ENCODE results near the gene SAP30L. TPM values are rescaled to one million over a fixed set of nuclear protein-coding genes. Genes with fewer than 3 reads are reported as not detected.

SAP30L gene
- total and polyA plus RNA-seq, 3 experiments from 2014 or later = 35.1 to 37.9 (median 37.9) TPM

GRCh38 chr5:154474396-154475334 is 28.9 kb downstream of the SAP30L start:
- Histone ChIP-seq H3K36me3 (ENCODE audit: insufficient read depth, low read length) (no peaks in the 10 kb centered on the region), H3K4me3 (ENCODE audit: low read length) (peak overlapping the region; percentile 4), H3K27me3 (ENCODE audit: insufficient read depth, low read length, poor library complexity, severe bottlenecking) (peaks cover 84% of the 10 kb centered on the region), H3K9me3 (ENCODE audit: low read length) (no peaks in the 10 kb centered on the region), H3K4me1 (ENCODE audit: insufficient read depth, low read length) (peaks cover 52% of the 10 kb centered on the region), H3K27ac (ENCODE audit: low read depth, low read length) (no peak overlapping the region)
- peaks cover 0 to 2% (median 0%) of the 10 kb centered on the region in 5 donors for H3K9me3 Mint-ChIP-seq
- peak overlapping the region in 2 of 8 donors; percentile 5 to 37 for H3K27ac Mint-ChIP-seq
- H3K36me3 Mint-ChIP-seq = no peaks in the 10 kb centered on the region
- peaks cover 84 to 88% of the 10 kb centered on the region in 2 donors for H3K27me3 Mint-ChIP-seq
- no peak for DNase-seq
- H3K4me3 Mint-ChIP-seq = peak overlapping the region; percentile 46 to 78 (median 58)
- peaks cover 56 to 74% (median 58%) of the 10 kb centered on the region in 3 donors for H3K4me1 Mint-ChIP-seq
- CTCF ChIA-PET = interaction anchor here (1.1 to 1.7 kb wide), 2 partner anchors 9 to 11 kb away, joined by 3 to 6 read pairs; no protein-coding TSS in a partner anchor
- POLR2A ChIA-PET = no interaction called here

- H3K9me3 Mint-ChIP-seq = peaks cover 0 to 2% (median 0%) of the 10 kb centered on the region in 5 donors
- H3K4me1 ChIP-seq (ENCODE audit: insufficient read depth, low read length) = peaks cover 52% of the 10 kb centered on the region
- ChIA-PET CTCF (interaction anchor here (1.2 to 1.7 kb wide), 2 partner anchors 9 to 10 kb away, joined by 3 to 4 read pairs; no protein-coding TSS in a partner anchor), POLR2A (no interaction called here)
- no peaks in the 10 kb centered on the region for H3K9me3 ChIP-seq (ENCODE audit: low read length)
- peaks cover 87 to 90% of the 10 kb centered on the region in 2 donors for H3K27me3 Mint-ChIP-seq
- peak overlapping the region; percentile 31 to 67 (median 56) for H3K4me3 Mint-ChIP-seq
- H3K36me3 Mint-ChIP-seq = no peaks in the 10 kb centered on the region
- H3K36me3 ChIP-seq (ENCODE audit: insufficient read depth, low read length) = no peaks in the 10 kb centered on the region
- H3K4me3 ChIP-seq (ENCODE audit: low read length) = no peak overlapping the region
- H3K4me1 Mint-ChIP-seq = peaks cover 57 to 78% (median 65%) of the 10 kb centered on the region in 3 donors
- H3K27ac Mint-ChIP-seq = peak overlapping the region in 1 of 8 donors; percentile 47
- H3K27me3 ChIP-seq (ENCODE audit: insufficient read depth, low read length, poor library complexity, severe bottlenecking) = peaks cover 91% of the 10 kb centered on the region
- DNase-seq = no peak
- no peak overlapping the region for H3K27ac ChIP-seq (ENCODE audit: low read depth, low read length)
Measured at GRCh38 chr5:154475591-154476353, 30.0 kb downstream of the SAP30L start.

- Histone ChIP-seq H3K27me3 (ENCODE audit: insufficient read depth, low read length, poor library complexity, severe bottlenecking) (peaks cover 90% of the 10 kb centered on the region), H3K4me1 (ENCODE audit: insufficient read depth, low read length) (peaks cover 52% of the 10 kb centered on the region), H3K4me3 (ENCODE audit: low read length) (no peak overlapping the region), H3K27ac (ENCODE audit: low read depth, low read length) (no peak overlapping the region), H3K36me3 (ENCODE audit: insufficient read depth, low read length) (no peaks in the 10 kb centered on the region), H3K9me3 (ENCODE audit: low read length) (no peaks in the 10 kb centered on the region)
- H3K4me3 Mint-ChIP-seq = peak overlapping the region; percentile 28 to 70 (median 62)
- CTCF ChIA-PET = interaction anchor here (1.2 to 1.7 kb wide), 2 partner anchors 10 kb away, joined by 3 to 4 read pairs; no protein-coding TSS in a partner anchor
- DNase-seq = no peak
- POLR2A ChIA-PET = no interaction called here
- H3K27ac Mint-ChIP-seq = peak overlapping the region in 2 of 8 donors; percentile 17 to 24
- H3K27me3 Mint-ChIP-seq = peaks cover 87 to 90% of the 10 kb centered on the region in 2 donors
- peaks cover 53 to 70% (median 60%) of the 10 kb centered on the region in 3 donors for H3K4me1 Mint-ChIP-seq
- H3K9me3 Mint-ChIP-seq = peaks cover 0 to 2% (median 0%) of the 10 kb centered on the region in 5 donors
- H3K36me3 Mint-ChIP-seq = no peaks in the 10 kb centered on the region
Measured at GRCh38 chr5:154476354-154477205, 30.8 kb downstream of the SAP30L start.

- ChIA-PET CTCF (interaction anchor here (1.7 kb wide), 1 partner anchor 9 kb away, joined by 3 read pairs; no protein-coding TSS in a partner anchor), POLR2A (no interaction called here)
- Histone ChIP-seq H3K4me1 (ENCODE audit: insufficient read depth, low read length) (peaks cover 52% of the 10 kb centered on the region), H3K36me3 (ENCODE audit: insufficient read depth, low read length) (no peaks in the 10 kb centered on the region), H3K27ac (ENCODE audit: low read depth, low read length) (no peak overlapping the region), H3K9me3 (ENCODE audit: low read length) (no peaks in the 10 kb centered on the region), H3K4me3 (ENCODE audit: low read length) (peak overlapping the region; percentile 14), H3K27me3 (ENCODE audit: insufficient read depth, low read length, poor library complexity, severe bottlenecking) (peaks cover 89% of the 10 kb centered on the region)
- Mint-ChIP-seq H3K4me1 (peaks cover 53 to 71% (median 59%) of the 10 kb centered on the region in 3 donors), H3K36me3 (no peaks in the 10 kb centered on the region), H3K9me3 (peaks cover 0 to 2% (median 0%) of the 10 kb centered on the region in 5 donors), H3K27me3 (peaks cover 87 to 91% of the 10 kb centered on the region in 2 donors), H3K27ac (peak overlapping the region in 3 of 8 donors; percentile 9 to 34 (median 17)), H3K4me3 (peak overlapping the region; percentile 28 to 73 (median 62))
- DNase-seq = no peak
Measured at GRCh38 chr5:154477382-154478223, 31.8 kb downstream of the SAP30L start.

- Mint-ChIP-seq H3K9me3 (peaks cover 0 to 2% (median 0%) of the 10 kb centered on the region in 5 donors), H3K4me3 (peak within 1 kb of the TSS; percentile 28 to 78 (median 67)), H3K27ac (peak within 1 kb of the TSS in 3 of 8 donors; percentile 9 to 34 (median 17)), H3K36me3 (no peaks in the 10 kb centered on the region), H3K4me1 (peaks cover 53 to 71% (median 62%) of the 10 kb centered on the region in 3 donors), H3K27me3 (peaks cover 87 to 91% of the 10 kb centered on the region in 2 donors)
- H3K36me3 ChIP-seq (ENCODE audit: insufficient read depth, low read length) = no peaks in the 10 kb centered on the region
- peaks cover 89% of the 10 kb centered on the region for H3K27me3 ChIP-seq (ENCODE audit: insufficient read depth, low read length, poor library complexity, severe bottlenecking)
- DNase-seq = no peak
- H3K9me3 ChIP-seq (ENCODE audit: low read length) = no peaks in the 10 kb centered on the region
- peaks cover 46% of the 10 kb centered on the region for H3K4me1 ChIP-seq (ENCODE audit: insufficient read depth, low read length)
- ChIA-PET POLR2A (no interaction called here), CTCF (interaction anchor here (1.9 kb wide), 1 partner anchor 10 kb away, joined by 7 read pairs; no protein-coding TSS in a partner anchor)
- H3K4me3 ChIP-seq (ENCODE audit: low read length) = peak within 1 kb of the TSS; percentile 14
- H3K27ac ChIP-seq (ENCODE audit: low read depth, low read length) = no peak within 1 kb of the TSS
Measured at GRCh38 chr5:154478224-154478565, 32.4 kb downstream of the SAP30L start, which contains the start of gene HAND1. Gene HAND1, minus strand, starts transcription at chr5:154478227. Its CDS starts 219 bp downstream, at chr5:154478008.

GRCh38 chr5:154478752-154479159 is 33.0 kb downstream of the SAP30L start:
- Mint-ChIP-seq H3K4me3 (peak overlapping the region in 4 of 7 donors; percentile 14 to 78 (median 70)), H3K4me1 (peaks cover 54 to 71% (median 62%) of the 10 kb centered on the region in 3 donors), H3K36me3 (no peaks in the 10 kb centered on the region), H3K9me3 (peaks cover 0 to 2% (median 0%) of the 10 kb centered on the region in 5 donors), H3K27ac (no peak overlapping the region), H3K27me3 (peaks cover 87 to 91% of the 10 kb centered on the region in 2 donors)
- Histone ChIP-seq H3K9me3 (ENCODE audit: low read length) (no peaks in the 10 kb centered on the region), H3K27ac (ENCODE audit: low read depth, low read length) (no peak overlapping the region), H3K27me3 (ENCODE audit: insufficient read depth, low read length, poor library complexity, severe bottlenecking) (peaks cover 89% of the 10 kb centered on the region), H3K4me1 (ENCODE audit: insufficient read depth, low read length) (peaks cover 41% of the 10 kb centered on the region), H3K36me3 (ENCODE audit: insufficient read depth, low read length) (no peaks in the 10 kb centered on the region), H3K4me3 (ENCODE audit: low read length) (no peak overlapping the region)
- no peak for DNase-seq
- ChIA-PET CTCF (interaction anchor here (1.0 to 1.9 kb wide), 2 partner anchors 10 to 12 kb away, joined by 4 to 7 read pairs; no protein-coding TSS in a partner anchor), POLR2A (no interaction called here)

Measured in CD8-positive, alpha-beta memory T cell (primary cell).